ENCODE data around the gene CABCOCO1.

The CABCOCO1 gene

GRCh38 chr10:61757525-61758397 is 95.0 kb downstream of the CABCOCO1 start:
- no peak for DNase-seq (ENCODE audit: extremely low spot score)
- TF ChIP-seq BHLHE40 (IDR thresholded peaks at IDR 0.05; ENCODE audit: borderline replicate concordance): no peak
- no peak for TF ChIP-seq SUZ12 (IDR thresholded peaks at IDR 0.05)
- TF ChIP-seq ZNF384 (IDR thresholded peaks at IDR 0.05): no peak
- TF ChIP-seq FOXM1 (IDR thresholded peaks at IDR 0.05; ENCODE audit: borderline replicate concordance): no peak
- no peak for TF ChIP-seq FOXK2 (IDR thresholded peaks at IDR 0.05)
- no peak for TF ChIP-seq ARNT (IDR thresholded peaks at IDR 0.05)
- TF ChIP-seq HDGF (IDR thresholded peaks at IDR 0.05; ENCODE audit: borderline replicate concordance): no peak
- no peak for TF ChIP-seq LEF1 (IDR thresholded peaks at IDR 0.05; ENCODE audit: borderline replicate concordance)
- no peak for TF ChIP-seq L3MBTL2 (conservative IDR thresholded peaks at IDR 0.05)
- no peak for TF ChIP-seq PKNOX1 (IDR thresholded peaks at IDR 0.05)
- TF ChIP-seq CTBP1 (IDR thresholded peaks at IDR 0.05; ENCODE audit: borderline replicate concordance): no peak
- no peak for TF ChIP-seq SP1 (IDR thresholded peaks at IDR 0.05)
- no peak for TF ChIP-seq ELF4 (IDR thresholded peaks at IDR 0.05)
- no peak for TF ChIP-seq NFRKB (IDR thresholded peaks at IDR 0.05)
- no peak for TF ChIP-seq TARDBP (IDR thresholded peaks at IDR 0.05)
- TF ChIP-seq FOXA1 (IDR thresholded peaks at IDR 0.05): no peak
- CTCF ChIA-PET: no interaction called here
- POLR2A ChIA-PET: no interaction called here

GRCh38 chr10:61758433-61758832 is 95.7 kb downstream of the CABCOCO1 start:
- no peak for DNase-seq (ENCODE audit: extremely low spot score)
- TF ChIP-seq PKNOX1 (IDR thresholded peaks at IDR 0.05): no peak
- TF ChIP-seq SP1 (IDR thresholded peaks at IDR 0.05): no peak
- no peak for TF ChIP-seq CTBP1 (IDR thresholded peaks at IDR 0.05; ENCODE audit: borderline replicate concordance)
- no peak for TF ChIP-seq TARDBP (IDR thresholded peaks at IDR 0.05)
- no peak for TF ChIP-seq SUZ12 (IDR thresholded peaks at IDR 0.05)
- no peak for TF ChIP-seq ZNF384 (IDR thresholded peaks at IDR 0.05)
- TF ChIP-seq FOXK2 (IDR thresholded peaks at IDR 0.05): no peak
- TF ChIP-seq ARNT (IDR thresholded peaks at IDR 0.05): no peak
- TF ChIP-seq BHLHE40 (IDR thresholded peaks at IDR 0.05; ENCODE audit: borderline replicate concordance): no peak
- TF ChIP-seq L3MBTL2 (conservative IDR thresholded peaks at IDR 0.05): no peak
- TF ChIP-seq LEF1 (IDR thresholded peaks at IDR 0.05; ENCODE audit: borderline replicate concordance): no peak
- no peak for TF ChIP-seq FOXA1 (IDR thresholded peaks at IDR 0.05)
- TF ChIP-seq NFRKB (IDR thresholded peaks at IDR 0.05): no peak
- ChIA-PET CTCF (interaction anchor here (1.6 kb wide), 1 partner anchor 8 kb away, joined by 5 read pairs; no protein-coding TSS in a partner anchor), POLR2A (no interaction called here)

- no peak for DNase-seq (ENCODE audit: extremely low spot score)
- CTCF ChIA-PET: interaction anchor here (1.6 kb wide), 1 partner anchor 9 kb away, joined by 5 read pairs; no protein-coding TSS in a partner anchor
- POLR2A ChIA-PET: no interaction called here
- TF ChIP-seq ELF4 (IDR thresholded peaks at IDR 0.05): no peak
- no peak for TF ChIP-seq PKNOX1 (IDR thresholded peaks at IDR 0.05)
- no peak for TF ChIP-seq SP1 (IDR thresholded peaks at IDR 0.05)
- no peak for TF ChIP-seq BHLHE40 (IDR thresholded peaks at IDR 0.05; ENCODE audit: borderline replicate concordance)
- TF ChIP-seq ARNT (IDR thresholded peaks at IDR 0.05): no peak
- TF ChIP-seq FOXM1 (IDR thresholded peaks at IDR 0.05; ENCODE audit: borderline replicate concordance): no peak
- no peak for TF ChIP-seq L3MBTL2 (conservative IDR thresholded peaks at IDR 0.05)
- no peak for TF ChIP-seq ZNF384 (IDR thresholded peaks at IDR 0.05)
- TF ChIP-seq FOXA1 (IDR thresholded peaks at IDR 0.05): no peak
Measured at GRCh38 chr10:61759751-61760150, 97.0 kb downstream of the CABCOCO1 start.

- no peak for DNase-seq (ENCODE audit: extremely low spot score)
- CTCF ChIA-PET: interaction anchor here (0.6 to 2.3 kb wide), 4 partner anchors 10 to 484 kb away, joined by 3 to 13 read pairs (median 4); no protein-coding TSS in a partner anchor
- POLR2A ChIA-PET: interaction anchor here (1.1 kb wide), 1 partner anchor 10 kb away, joined by 3 read pairs; no protein-coding TSS in a partner anchor
Measured at GRCh38 chr10:61760943-61761824, 98.5 kb downstream of the CABCOCO1 start.

More at GRCh38 chr10:61760943-61761824, 98.5 kb downstream of the CABCOCO1 start:
- TF ChIP-seq SP1 (IDR thresholded peaks at IDR 0.05) (no peak), PKNOX1 (IDR thresholded peaks at IDR 0.05) (no peak), TARDBP (IDR thresholded peaks at IDR 0.05) (no peak), FOXA1 (IDR thresholded peaks at IDR 0.05) (no peak), SUZ12 (IDR thresholded peaks at IDR 0.05) (no peak), ELF4 (IDR thresholded peaks at IDR 0.05) (no peak), HDGF (IDR thresholded peaks at IDR 0.05; ENCODE audit: borderline replicate concordance) (no peak), L3MBTL2 (conservative IDR thresholded peaks at IDR 0.05) (no peak), CTBP1 (IDR thresholded peaks at IDR 0.05; ENCODE audit: borderline replicate concordance) (no peak; the same call in 1 of the 2 replicates), LEF1 (IDR thresholded peaks at IDR 0.05; ENCODE audit: borderline replicate concordance) (no peak), NFRKB (IDR thresholded peaks at IDR 0.05) (no peak), FOXK2 (IDR thresholded peaks at IDR 0.05) (no peak), FOXM1 (IDR thresholded peaks at IDR 0.05; ENCODE audit: borderline replicate concordance) (no peak), ZNF384 (IDR thresholded peaks at IDR 0.05) (no peak), BHLHE40 (IDR thresholded peaks at IDR 0.05; ENCODE audit: borderline replicate concordance) (no peak), ARNT (IDR thresholded peaks at IDR 0.05) (no peak)
